Stimulated activated CD8-positive, alpha-beta memory T cell treated with anti-CD3 and anti-CD28 coated beads, Interleukin-4, amount 100 ng/mL, for 1 hour (primary cell): Measurements from ENCODE around the gene LKAAEAR1.

Experiments
- DNase-seq, 2 donors: peaks; one replicate each; pipeline ENCODE4 v3.0.0-alpha.2; 2020; ENCODE audit warnings: low read depth in 2 of 2, low spot score in 1 of 2

The LKAAEAR1 gene

DNA sequence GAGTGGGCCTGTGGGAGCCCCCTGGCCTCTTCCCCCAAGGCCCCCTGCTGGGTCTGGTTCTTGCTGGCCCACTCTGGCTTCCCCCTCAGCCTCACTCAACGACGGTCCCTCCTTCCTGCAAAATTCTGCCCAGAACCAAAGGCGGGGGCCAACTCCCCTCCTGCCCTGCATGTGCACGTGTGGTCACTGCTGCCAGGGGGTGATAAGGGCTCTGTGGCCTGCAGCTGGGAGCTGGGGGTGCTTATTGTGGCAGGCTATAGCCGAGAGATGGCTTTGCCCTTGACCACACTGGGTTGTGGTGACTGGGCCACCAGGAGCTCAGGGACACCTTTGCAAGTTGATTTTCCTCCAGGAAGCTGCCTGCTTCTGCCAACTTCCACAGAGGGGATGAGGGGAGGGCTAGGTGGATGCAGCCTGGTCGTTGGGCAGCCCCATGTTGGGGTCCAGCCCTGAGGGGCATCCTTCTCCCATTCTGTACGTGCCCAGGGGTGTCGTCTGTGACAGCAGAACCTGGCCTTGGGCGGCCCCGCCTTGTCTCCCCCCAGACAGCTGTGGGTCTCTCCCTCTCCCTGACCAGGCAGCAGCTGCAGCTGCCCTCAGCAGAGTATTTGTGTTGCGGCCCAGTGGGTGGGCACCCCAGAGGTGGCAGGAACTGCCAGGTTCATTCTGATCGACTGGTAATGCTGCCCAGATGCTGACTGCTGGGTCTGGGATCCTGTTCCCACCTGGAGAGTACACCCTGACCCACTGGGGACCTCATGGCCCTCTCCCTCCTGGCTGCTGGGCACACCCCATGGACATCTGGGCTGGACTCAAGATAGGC, 15.6 kb downstream of the LKAAEAR1 start:
- DNase-seq: no peak

DNA sequence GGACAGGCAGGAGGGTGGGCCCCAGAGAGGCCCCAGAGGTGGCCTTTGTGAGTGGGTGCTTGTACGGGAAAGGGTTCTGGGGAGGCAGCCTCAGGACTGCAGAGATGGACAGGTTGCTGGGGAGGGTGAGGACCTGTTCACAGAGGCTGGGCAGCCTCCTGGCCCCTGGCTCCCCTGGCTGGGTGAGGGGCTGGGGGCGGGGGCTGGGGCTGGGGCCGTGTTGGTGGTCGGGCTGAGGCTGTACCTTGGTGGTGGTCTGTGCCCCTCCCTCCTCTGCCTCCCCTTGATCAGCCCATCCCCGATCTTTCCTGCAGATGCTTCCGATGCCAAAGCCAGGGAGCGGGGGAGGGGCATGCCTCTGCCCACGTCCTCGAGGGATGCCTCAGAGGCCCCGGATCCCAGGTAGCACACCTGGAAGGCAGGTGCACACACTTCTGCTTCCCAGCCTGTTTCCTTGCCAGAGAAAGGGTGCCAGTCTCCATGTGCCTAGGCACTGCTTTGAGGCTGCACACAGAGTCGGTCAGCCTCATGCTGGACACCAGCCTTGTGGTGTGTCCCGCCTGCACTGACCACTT, 16.4 kb downstream of the LKAAEAR1 start:
- no peak for DNase-seq

DNA sequence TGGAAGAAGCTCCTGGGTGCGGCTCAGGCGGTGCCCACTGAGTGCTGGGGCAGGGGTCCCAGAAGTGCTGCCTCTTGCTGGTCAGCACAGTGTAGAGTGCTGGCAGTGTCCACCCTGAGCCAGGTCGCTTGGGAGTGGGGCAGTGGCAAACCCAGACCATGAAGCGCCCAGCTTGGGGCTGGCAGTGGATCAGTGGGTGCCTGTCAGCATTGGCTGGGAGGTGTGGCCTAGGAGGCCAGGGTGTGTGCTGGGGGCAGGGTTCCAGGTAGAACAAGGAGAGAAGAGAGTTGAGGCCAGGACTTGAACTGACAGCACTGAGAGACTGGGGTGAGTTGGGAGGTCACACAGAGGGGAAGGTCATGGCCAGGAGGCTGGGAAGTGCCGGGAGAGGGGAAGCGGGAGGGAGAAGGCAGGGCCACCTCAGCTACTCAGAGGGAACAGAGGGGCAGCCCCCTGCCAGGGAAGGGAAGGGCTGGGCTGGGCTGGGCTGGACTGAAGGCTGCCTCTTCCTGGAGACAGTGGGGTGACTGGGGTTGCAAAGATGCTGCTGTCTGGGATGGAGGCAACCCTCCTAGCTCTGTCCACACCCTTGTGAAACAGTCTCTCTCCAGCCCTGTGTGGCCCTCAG, 17.1 kb downstream of the LKAAEAR1 start:
- DNase-seq: no peak

DNA sequence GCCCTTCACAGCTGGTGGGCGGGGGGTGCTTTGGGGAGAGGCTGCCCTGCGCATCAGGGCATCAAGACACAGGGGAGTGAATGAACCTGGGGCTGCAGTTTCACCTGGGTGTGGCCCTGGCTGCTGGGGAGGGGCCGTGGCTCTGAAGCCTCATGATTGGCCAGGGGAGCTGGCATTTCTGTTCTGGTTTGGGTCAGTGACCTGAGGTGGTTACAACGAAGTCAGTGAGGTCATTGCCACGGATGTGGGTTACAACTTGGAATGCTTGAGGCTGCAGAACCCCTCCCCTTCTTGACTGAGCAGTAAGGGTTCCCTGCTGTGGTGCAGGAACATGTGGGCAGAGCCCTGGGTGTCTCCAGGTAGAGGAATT, 18.2 kb downstream of the LKAAEAR1 start:
- no peak for DNase-seq

DNA sequence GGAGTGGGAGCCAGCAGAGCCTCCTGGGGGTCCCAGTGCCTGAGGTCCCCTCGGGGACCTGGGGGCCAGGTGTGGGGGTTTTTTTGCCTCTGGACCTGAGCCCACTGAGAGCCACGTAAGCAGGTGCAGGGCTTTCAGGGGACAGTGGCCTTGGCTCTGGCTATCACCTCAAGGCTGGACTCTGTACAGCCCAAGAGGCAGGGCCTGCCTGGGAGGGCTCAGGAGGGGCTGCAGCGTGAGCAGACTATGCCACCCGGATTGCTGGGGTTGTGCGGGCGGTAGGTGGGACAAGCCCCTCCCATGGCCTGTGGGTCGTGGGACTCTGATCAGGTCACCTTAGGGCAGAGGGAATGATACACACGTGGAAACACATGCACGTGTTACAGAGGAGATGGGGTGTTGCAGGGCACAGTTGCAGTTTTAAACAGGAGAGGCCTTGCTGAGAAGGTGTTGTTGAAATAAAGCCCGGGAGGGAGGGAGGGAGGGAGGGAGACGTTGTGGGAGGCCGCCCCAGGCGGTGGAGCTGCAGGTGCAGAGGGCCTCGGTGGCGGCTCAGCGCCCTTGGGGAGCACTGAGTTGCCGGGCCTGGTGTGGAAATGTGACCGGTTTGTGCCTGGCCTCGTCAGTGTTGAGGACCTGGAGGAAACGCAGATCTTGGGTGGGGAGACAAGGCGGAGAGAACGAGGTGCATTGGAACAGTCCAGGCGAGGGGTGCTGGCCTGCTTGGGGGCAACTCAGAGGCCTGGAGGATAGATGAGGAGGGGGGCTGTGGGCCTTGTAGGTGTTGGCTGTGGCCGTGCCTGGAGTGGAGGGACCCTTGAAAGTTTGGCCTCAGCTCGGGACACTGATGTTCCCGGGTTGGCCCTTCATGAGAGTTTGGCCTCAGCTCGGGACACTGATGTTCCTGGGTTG, 18.9 kb downstream of the LKAAEAR1 start:
- no peak for DNase-seq

DNA sequence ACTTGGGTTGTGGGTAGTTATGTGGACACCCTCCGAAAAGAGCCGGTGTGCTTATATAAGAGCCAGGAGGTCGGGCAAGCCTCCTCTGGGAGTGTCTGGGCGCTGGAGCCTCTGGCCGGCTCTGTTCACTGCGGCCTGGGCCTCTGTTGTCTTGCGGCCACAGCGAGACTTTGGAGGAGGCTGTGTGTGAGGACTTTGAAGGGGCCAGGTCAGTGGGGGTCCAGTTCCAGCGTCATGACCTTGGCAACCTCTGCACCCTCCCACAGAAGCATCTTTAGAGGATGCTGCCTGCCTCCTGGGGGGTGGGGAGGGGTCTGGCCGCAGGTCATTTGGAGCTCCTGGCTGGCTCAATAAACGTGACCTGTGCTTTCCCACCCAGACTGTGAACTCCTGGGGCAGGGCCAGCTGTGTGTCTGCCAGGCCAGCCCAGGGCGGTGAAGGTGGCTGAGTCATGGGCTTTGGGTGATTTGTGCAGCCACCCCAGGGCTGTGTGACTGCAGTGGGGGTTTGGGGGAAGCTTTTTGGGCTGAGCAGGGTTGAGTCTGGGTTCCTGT, 20.0 kb downstream of the LKAAEAR1 start:
- DNase-seq: no peak

DNA sequence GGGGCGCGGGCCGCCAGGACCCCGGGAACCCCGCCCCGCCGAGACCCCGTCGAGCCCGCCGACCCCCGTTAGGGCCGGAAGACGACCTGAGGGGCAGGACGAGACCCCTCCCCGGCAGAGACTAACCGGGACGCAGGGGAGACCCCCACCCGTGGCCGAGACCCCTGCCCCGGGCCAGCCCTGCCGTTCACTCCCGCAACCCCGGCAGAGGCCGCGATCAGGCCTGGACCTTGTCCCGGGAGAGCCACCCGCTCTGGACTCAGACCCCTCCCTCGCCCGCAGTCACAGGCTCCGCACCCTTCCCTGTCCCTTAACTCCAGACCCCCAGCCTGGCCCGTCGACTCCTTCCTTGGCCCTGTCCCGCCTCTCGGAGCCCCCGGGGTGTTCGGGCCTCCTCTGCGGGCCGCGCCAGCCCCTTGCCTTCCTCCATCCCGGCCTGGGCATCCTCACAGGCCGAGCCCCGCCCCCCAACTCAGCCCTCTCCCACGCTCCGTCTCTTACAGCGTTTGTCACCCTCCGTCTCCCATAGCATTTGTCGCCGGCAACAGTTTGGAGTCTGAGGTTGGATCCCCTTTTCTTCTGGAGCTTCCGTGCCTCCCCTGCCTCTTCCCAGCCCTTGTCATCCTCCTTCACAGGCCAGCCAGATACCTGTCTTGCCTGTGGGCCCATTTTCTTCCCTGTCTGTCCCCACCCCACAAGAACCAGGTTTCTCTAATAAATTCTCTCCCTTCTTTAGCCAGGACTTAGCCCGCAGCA, 20.6 kb downstream of the LKAAEAR1 start:
- DNase-seq: no peak

DNA sequence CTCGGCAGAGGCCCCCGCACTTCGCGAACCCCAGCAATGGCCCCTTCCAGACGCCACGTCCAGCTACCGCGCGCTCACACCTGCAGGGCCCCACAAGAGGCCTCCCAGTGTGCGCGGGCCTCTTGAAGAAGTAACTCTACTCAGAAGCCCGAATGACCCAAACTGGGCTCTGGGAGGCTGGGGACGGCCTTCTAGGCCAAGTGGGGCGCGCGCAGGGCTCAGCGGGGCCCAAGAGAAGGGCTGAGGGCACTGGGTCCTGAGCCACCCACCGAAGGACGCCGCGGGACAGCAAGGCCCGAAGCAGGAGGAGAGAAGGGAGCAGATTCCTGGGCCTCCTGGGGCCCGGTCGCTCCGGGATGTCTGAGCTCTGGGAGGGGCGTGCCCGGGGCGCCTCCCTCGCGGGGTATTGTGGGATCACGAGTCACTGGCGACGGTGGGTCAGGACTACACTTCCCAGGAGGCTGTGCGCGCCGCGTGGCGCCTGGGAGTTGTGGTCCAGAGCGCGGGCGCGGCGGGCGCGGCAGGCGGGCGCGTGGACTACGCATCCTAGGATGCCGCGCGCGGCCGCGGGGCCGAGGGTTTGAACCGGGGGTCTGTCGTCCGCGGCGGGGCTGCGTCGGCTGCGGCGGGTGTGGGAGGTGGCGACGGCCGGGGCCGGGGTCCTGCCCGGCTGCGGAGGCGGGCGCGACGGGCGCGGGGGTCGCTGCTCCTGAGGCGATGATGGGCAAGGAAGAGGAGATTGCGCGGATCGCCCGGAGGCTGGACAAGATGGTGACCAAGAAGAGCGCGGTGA, 21.4 kb downstream of the LKAAEAR1 start, which contains the start of gene TCEA2:
TCEA2 (plus strand) TSS at position 603 of the 793 bp plus-strand sequence; CDS start at position 718, 115 bp downstream.
- DNase-seq: peak; percentile 83 to 89

DNA sequence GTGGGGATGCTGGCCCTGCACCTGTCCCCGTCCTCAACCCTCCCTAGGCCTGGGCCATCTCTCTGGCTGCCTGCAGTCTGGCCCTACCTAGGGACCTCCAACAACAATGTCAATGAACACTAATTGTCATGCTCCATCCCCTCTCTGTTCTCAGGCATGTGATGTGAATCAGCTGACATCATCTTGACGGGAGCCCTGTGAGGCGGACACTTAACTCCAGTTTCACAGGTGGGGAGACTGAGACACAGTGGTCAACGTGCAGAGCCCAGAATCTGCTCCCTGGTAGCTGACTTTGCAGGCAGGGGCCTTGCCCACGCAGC, 22.0 kb downstream of the LKAAEAR1 start:
- DNase-seq: no peak

DNA sequence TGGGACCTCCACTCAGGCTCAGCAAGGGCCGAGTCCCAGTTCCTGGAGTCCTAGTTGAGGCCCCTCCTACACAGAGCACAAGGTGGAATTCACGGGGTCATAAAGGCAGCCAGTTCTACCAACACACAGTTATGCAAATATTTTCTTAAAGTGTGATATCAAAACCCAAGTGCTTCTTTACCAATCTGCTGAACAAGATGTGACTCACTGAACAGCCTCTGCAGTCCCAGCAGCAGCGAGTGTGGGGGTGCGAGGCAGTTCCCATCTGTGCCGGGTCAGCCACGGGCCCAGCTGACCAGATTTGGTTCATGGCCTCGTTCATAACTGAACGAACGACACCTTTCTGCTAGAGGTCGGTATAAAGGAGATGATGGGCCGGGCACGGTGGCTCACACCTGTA, 25.7 kb downstream of the LKAAEAR1 start:
- DNase-seq: no peak

DNA sequence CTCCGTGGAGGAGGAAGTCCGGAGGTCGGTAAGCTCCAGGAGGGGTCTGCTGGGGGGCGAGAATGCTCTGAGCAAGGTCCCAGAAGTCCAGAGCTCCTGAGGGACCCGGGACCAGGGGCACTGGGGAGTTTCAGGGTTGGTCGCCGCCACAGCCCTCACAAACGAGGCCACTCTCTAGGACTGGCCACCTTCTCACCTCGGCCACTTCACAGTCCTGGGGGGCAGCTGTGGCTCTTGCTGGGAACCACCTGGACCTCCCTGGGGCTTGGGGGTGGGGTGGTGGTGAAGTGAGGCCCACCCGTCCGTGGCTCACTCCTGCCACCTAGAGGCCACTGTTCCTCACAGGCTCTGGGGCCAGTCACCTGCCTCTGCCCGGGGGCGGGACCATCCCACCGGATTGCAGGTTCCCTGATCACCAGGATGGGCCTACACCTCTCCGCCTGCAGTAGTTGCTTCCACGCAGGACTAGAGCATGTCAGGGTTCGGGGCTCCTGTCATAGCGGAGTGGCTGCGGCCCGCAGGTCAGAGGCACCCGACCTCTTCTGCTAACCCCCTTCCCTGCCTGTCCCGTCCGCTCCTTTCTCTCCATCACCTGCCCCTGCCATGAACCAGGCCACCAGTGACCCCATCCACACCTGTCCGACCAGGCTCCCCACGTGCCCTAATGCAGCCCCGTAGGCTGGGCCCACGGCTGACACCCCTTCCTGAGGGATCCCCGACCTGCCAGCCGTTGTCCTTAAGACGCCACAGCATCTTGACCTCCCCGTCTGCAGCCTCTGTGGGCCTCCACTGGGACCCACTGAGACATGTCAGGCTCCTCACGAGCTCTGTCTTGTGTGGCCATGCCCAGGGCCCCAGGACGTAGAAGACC, 26.3 kb downstream of the LKAAEAR1 start:
- DNase-seq: peak; percentile 56 to 63

DNA sequence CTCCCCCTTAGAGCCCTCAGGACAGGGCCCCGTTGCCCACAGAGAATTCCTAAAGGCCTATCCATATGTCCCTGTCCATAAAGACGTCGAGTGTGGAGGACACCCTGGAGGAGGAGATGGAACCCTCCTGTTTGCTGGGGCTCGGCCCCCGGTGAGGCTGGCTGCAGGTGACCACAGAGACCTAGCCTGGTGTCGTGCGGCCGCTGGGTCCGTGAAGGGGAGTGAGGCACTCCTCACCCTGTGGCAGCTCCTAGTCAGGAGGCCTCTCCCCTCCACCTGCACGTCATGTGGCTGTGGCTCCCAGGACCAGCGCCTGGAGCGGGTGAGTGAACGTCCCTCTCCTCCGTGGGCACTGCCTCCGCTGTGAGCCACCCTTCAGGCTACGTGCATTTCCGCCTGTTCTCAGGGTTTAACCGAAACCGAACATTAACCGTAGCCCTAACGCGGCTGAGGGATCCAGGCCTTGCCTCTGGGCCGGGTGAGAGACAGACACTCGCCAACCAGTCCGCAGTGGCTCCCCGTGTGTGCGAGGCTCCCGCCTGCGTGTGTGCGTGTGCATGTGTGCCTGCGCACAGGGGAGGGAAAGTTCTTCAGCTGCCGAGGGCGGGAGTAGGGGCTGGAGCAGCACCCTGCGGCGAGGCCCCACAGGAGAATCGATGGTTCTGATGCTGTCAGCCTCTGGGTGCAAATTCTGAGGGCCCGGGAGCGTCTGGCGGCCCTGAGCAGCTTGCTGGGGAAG, 27.1 kb downstream of the LKAAEAR1 start:
- no peak for DNase-seq

DNA sequence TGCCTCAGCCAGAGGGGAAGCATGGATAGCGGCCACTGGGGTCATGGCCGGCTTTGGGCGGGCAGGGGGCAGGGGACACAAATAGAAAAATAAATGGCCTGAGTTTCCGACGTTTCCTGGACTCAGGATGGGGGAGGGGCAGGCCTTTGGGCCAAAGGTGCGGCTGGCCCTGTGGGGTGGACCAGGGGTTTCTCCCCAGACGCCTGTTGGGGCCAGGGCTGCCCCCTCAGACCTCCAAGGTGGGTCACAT, 27.6 kb downstream of the LKAAEAR1 start:
- no peak for DNase-seq

DNA sequence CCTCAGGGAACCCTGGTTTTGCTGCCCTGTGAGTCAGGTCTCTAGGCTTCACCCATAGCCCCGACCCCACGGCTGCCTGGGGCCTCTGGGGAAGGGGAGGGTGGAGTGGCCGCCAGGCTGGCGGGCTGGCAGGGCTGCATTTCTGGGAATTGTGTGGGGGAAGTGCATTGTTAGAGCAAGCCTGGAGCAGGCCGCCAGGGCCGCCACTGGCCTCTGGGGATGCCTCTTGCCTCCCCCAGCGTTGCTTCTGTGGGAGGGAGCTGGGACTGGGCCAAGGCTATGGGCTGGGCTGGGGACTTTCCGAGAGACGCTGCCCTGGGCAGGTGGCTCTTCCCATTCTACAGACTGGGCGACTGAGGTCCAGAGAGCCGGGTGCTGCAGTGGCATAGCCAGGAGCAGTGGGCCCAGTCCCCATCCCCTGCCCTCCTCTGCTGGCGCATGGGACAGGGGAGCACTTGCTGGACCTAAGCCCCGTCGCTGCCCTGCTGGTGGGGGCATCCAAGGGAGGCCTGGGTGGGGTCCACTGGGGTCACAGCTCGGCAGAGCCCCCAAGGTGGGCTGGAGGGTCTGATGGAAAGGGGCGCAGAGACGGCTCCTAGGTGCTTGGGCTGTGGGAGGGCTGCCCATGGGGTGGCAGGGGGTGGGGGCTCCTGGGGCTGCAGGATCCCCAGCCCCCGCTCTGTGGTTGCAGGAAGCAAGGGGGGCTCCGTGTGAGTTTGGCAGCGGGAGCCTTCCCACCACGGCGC, 28.1 kb downstream of the LKAAEAR1 start:
- DNase-seq: no peak

DNA sequence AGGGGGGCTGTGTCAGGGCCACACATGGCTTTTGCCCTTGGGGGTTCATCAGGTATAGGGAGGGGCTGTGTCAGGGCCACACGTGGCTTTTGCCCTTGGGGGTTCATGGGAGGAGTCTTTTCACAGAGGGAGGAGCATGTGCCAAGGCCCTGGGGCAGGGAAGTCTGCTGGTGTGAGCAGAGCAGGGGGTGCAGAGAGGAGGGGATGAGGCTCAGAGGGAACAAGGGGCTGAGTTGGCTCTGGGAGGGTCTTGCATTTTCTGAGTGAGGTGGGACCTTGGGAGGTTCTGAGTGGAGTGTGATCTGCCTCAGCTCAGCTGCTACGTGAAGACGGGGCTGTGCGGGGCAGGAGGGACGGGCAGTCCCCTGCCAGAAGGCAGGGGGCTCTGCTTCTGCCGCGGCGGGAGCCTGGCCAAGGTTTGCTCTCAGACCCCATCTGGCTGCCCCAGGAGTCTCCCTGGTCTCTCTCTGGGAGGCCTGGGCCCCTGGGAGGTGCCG, 28.8 kb downstream of the LKAAEAR1 start:
- DNase-seq: no peak

DNA sequence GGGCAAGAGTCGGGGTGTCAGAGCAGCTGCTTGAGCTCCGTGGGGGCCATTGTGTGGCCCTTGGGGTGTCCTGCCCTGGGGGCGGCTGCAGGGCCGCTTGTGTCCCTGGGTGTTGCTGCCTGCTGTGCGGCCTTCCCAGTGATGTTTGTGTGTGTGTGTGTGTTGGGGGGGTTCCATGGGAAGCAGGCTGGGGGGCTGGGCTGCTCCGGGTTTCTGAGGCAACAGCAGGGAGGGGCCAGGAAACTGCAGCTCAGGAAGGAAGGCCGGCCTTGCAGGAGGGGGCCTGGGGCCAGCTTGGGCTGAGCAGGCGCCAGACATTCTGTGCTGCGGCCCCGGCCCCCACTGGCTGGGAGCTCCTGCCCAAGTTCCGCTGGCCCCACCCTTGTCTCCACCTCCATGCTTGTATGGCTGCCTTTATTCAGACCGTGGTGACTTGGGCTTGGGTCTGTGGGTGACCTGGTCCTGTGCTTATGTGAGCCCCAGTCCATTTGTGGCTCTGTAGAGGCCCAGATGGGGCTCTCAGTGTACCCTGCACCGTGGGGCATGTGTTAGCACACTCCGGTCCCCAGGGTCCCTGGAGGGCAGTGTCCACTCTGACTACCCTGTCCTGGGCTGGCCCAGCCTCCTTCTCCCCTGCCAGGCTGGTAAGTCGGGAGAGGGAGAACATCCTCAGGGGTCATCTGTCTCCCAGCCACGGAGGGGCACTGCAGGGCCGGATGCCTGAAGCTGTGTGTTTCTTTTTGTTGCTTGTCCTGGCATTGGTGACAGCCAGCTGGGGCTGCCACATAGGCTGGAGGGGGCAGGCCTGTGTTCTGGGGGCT, 30.1 kb downstream of the LKAAEAR1 start:
- no peak for DNase-seq
